ENCODE data around the gene KRTAP10-3.

KRTAP10-3 gene

GRCh38 chr21:44530903-44531605 is 27.5 kb downstream of the KRTAP10-3 start:
- in situ Hi-C loops (cut with HindIII; ENCODE audit: low sequenced_read_pairs): no loop called here

- in situ Hi-C loops (cut with HindIII; ENCODE audit: low sequenced_read_pairs): no loop called here
Observed at GRCh38 chr21:44530221-44530902, 28.2 kb downstream of the KRTAP10-3 start.

- in situ Hi-C loops (cut with HindIII; ENCODE audit: low sequenced_read_pairs): no loop called here
Observed at GRCh38 chr21:44529503-44530125, 29.0 kb downstream of the KRTAP10-3 start.

- in situ Hi-C loops (cut with HindIII; ENCODE audit: low sequenced_read_pairs): no loop called here
Observed at GRCh38 chr21:44529011-44529421, 29.6 kb downstream of the KRTAP10-3 start.

DNA sequence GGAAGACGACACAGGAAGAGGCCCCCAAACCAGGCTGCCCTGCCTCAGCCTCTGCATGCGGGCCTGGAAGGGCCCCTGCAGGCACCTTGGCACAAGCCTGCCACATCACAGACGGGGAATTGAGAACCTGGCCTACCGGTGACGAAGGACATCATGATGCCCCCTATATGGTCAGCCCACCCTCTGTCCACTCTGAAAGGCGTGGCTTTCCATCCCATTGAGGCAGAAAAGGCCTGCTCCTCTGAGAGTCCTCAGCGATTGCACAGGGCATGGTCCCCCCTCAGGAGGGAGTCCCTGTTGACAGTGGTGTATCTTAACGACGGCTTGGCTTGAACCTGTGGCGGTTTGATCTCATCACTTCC is 30.0 kb downstream of the KRTAP10-3 start:
- in situ Hi-C loops (cut with HindIII; ENCODE audit: low sequenced_read_pairs): no loop called here

DNA sequence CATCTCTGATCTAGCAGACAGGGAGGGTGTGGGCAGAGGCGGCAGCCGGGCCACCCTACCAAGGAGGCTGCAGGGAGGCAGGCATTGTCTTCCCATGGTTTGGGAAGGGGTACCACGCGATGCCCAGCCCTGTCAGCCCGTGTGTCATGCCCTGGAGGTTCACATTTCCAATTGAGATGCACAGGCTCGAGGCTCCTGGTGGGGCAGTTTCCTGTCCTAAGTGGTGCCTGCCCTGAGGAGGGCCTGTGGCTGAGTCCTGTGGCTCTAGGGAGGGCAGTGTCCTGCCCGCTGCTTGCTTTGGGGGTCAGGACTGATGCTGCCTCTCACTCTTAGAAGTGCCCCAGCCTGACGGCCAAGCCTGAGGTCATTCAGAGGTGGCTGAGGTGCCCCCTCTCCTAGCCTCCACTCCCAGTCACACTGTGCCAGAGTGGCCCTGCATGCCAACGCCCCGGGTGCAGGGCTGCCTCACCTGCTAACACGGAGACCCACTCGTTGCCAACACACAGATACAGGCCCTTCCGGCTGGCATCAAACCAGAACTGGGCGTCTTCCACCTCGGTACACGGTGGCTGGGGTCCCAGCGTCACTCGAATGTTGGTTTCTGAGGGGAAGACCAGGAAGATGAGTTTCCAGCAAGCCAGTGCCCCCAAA is 30.5 kb downstream of the KRTAP10-3 start:
- in situ Hi-C loops (cut with HindIII; ENCODE audit: low sequenced_read_pairs): no loop called here

DNA sequence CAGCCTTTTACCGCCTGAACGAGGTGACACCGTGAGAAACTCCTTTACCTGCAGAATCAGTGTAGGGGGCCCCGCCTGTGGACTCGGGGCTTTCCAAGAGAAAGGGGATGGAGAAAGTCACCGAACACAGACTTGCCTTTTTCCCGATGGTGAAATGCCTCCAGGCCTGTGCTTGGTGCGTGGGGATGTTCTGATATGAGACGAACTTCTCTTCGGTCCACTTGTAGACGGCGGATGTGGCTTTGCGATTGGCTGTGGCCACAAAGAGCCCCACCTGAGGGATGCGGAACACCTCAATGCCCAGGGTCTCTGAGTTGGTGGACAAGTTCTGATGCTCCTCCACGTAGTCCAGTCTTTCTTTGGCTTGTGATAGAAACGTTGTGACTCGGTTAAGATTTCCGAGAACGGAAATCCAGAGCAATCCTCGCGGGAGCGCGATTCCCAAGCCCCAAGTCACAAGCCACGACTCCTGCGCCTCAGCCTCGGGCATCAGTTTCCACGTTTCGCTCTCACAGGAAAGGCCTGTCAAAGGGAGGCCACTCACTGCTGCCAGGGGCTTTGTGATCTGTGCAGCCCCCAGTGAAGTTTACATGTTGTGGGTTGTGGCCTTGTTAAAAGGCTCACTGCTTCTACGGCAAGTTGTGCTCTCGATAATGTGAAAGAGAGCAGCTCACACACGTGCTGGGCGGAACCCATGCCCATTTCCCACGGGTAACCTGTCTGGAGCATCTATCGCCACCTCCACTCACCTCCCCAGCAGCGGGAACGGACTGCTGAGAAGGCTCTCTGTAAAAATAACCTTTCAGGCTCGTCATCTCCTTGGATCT is 31.2 kb downstream of the KRTAP10-3 start:
- in situ Hi-C loops (cut with HindIII; ENCODE audit: low sequenced_read_pairs): no loop called here

DNA sequence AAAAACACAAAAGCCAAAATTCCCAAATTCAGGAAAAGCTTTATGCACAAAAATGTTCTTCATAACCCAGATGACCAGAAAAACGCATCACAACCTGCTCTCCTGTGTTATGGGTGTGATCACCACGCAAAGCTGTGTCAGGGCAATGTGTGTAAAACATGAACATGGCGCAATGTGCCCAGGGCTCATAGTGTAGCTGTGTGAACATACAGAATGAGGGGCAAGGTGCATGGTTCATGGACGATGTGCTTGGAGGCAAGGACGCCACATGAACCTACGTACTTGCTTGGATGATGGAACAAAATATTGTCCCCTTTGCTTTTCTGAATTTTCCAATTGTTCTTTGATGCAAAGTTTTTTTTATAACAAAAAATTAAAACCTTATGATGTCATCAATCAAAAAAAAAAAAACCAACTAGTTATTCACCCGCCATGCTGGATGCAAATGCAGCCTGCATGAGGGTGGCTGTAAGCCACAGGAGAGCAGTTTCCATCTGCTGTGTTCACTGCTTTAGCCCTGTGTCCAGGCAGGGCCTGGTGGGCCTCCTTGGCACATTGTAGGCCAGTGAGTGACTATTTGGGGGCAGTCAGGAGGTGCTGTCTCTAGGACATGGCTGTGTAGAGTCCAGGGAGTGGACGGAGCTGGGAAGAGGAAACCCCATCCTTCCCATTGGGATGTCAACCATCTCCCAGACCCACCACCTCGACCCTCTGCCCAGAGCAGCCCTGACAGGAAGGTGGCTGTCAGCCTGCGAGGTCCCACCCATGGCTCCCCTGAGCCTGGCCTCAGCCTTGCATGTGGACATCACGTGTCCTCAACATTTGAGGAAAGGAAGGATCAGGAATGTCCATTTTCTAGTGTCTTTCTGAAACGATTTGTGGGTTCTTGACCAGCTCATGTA is 32.2 kb downstream of the KRTAP10-3 start:
- in situ Hi-C loops (cut with HindIII; ENCODE audit: low sequenced_read_pairs): no loop called here

DNA sequence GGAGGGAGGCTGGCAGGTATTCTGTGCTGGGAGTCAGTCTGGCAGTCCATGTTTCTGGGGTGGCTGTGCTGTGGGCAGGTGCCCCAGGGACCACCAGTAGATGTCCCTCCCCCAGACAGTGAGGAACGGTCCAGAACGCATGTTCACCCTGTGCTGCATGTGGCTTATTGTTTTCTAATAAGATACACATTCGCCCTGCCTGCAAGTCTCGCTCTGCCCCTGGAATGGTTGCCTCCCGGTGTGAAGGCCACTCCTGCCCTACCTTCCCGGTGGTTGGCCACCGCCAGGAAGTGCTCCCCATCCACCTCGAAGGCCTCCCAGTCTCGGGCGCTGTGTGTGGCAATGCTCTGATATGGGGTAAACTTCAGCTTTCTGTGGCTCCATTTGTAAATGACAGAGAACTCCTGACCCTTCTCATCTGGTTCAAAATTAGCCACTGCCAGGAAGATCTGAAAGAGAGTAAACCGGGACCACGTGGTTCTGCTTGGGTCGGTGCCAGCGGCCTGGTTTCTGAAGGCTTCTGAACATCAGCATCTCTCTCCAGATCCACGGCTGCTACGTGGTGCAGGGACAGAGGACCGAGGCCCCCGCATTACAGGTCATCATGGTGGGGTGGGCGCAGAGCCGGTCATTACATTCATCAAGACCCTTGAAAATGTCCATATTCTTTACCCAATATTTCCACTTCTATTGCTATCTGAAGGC is 33.1 kb downstream of the KRTAP10-3 start:
- in situ Hi-C loops (cut with HindIII; ENCODE audit: low sequenced_read_pairs): no loop called here

DNA sequence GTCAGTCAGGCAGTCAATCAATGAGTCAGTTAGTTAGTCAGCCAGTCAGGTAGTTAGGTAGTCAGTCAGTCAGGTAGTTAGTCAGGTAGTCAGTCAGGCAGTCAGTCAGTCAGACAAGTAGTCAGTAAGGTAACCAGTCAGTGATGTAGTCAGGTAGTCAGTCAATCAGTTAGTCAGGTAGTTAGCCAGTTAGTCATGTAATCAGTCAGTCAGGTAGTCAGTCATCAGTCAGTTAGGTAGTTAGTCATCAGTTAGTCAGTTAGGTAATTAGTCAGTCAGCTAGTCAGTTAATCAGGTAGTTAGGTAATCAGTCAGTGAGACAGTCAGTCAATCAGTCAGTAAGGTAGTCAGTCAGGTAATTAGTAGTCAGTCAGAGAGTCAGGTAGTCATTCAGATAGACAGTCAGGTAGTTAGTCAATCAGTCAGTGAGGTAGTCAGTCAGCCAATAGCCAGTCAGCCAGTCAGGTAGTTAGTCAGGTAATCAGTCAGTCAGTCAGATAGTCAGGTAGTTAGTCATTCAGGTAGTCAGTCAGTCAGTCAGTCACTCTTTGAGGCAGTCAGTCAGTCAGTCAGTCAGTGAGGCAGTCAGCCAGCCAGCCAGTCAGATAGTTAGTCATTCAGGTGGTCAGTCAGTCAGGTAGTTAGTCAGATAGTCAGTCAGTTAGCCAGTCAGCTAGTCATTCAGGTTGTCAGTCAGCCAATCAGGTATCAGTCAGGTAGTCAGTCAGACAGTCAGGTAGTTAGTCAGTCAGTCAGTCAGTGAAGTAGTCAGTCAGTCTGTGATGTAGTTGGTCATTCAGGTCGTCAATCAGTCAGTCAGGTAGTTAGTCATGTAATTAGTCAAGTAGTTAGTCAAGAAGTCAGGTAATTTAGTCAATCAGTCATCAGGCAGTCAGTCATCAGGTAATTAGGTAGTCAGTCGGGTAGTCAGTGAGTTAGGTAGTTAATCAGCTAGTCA is 33.9 kb downstream of the KRTAP10-3 start:
- in situ Hi-C loops (cut with HindIII; ENCODE audit: low sequenced_read_pairs): no loop called here

- in situ Hi-C loops (cut with HindIII; ENCODE audit: low sequenced_read_pairs): no loop called here
Observed at GRCh38 chr21:44523567-44524413, 34.8 kb downstream of the KRTAP10-3 start.

DNA sequence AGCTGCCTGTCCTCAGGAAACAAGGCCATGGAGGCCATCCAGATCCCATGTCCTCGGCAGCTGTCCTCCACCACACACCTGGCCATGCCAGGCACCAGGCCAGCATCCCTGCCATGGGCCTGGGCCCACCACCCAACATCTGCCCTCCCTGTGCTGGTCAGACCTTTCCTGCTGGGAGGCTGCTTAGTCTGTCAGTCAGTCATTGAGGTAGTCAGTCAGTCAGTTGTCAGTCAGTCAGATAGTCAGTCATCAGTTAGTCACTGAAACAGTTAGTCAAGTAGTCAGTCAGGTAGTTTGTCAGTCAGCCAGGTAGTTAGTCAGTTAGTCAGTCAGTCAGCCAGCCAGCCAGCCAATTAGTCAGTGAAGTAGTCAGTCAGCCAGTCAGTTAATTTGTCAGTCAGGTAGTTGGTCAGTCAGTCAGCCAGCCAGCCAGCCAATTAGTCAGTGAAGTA is 35.8 kb downstream of the KRTAP10-3 start:
- in situ Hi-C loops (cut with HindIII; ENCODE audit: low sequenced_read_pairs): no loop called here

DNA sequence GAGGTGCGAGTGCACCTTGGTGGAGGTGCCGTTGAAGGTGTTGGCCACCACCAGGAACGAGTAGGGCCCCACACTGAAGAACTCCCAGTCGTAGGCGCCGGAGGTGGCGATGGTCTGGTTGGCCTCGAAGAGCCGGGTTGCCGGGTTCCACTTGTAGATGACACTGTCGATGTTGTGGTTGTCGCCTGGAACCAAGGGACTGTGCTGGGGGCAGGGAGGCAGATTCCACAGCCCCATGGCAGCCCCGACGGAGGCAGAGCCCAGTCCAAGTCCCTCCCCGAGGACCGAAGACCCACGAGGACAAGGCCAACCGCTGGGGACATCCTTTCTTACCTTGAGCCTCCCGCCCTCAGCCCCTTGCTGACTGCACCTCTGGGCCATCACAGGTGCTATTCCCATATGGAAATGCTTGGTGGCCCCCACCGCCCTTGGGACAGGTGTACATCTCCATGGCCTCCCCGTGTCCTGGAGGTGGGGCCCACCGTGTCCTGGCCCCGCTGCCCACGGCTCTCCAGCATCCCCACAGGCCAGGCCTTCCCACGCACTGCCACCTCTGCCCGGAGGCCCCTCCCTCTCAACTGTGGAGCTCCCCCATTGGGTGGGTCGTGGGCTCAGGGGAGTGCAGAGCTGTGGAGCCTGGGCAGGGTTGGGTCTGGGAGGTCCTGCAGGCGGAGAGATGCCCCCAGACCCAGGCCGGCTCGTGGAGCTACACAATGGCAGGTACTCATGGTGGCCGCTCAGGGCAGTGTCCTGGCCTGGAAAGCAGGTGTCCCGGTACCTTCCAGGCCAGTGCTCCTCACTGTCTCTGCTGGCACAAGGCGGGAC is 36.5 kb downstream of the KRTAP10-3 start:
- in situ Hi-C loops (cut with HindIII; ENCODE audit: low sequenced_read_pairs): no loop called here

- in situ Hi-C loops (cut with HindIII; ENCODE audit: low sequenced_read_pairs): no loop called here
Observed at GRCh38 chr21:44521301-44521927, 37.2 kb downstream of the KRTAP10-3 start.

DNA sequence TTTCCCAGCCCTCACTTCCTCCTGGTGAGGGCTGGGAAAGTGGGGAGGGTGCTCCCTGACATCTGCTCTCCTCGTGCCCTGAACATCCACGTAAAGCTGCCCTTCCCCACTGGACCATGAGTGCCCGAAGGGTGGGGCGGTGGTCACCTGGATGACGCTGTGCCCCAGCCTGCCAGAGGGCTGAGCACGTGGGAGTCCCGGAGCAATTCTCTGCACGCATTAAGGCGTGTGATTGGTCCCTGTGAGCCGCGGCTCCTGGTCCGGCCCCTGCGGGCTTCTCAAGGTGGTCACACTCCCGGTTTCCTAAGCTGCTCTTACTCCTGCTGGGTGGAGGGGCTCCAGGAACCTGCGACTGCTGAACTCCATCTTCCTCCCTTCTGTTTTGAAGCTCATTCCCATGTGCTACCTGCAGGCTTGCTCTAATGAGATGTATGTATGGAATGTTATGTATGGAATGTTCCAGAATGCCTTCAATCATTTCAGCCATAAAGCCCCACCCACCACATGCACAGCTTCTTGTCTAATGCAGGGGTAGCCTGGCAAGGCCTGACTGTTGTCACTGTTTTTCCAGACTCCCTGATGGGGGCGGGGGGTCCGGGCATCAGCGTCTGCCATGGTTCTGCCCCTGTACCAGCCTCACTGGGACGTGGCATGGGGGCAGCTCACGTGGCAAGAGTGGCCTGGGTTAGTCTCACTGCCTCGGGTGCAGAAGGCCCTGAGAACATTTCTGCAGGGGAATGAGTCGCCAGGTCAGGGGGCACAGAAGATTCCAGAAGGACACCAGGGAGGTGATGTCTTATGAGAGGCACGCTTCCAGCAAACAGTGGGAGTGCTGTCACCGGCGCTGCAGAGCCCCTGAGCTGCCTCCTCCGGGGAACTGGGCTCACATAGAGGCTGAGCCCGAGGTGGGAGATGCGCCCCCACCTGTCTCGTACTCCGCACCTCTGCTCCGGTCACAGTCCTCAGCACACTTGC is 38.0 kb downstream of the KRTAP10-3 start:
- in situ Hi-C loops (cut with HindIII; ENCODE audit: low sequenced_read_pairs): no loop called here

Data from endothelial cell of hepatic sinusoid (primary cell).